ENCODE measurements around the gene PLEKHA5.

- TF ChIP-seq, protein P1, sequence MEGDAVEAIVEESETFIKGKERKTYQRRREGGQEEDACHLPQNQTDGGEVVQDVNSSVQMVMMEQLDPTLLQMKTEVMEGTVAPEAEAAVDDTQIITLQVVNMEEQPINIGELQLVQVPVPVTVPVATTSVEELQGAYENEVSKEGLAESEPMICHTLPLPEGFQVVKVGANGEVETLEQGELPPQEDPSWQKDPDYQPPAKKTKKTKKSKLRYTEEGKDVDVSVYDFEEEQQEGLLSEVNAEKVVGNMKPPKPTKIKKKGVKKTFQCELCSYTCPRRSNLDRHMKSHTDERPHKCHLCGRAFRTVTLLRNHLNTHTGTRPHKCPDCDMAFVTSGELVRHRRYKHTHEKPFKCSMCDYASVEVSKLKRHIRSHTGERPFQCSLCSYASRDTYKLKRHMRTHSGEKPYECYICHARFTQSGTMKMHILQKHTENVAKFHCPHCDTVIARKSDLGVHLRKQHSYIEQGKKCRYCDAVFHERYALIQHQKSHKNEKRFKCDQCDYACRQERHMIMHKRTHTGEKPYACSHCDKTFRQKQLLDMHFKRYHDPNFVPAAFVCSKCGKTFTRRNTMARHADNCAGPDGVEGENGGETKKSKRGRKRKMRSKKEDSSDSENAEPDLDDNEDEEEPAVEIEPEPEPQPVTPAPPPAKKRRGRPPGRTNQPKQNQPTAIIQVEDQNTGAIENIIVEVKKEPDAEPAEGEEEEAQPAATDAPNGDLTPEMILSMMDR (conservative IDR thresholded peaks at IDR 0.05; ENCODE audit: low read depth, low read length): no peak
- no peak for TF ChIP-seq EZH2 (IDR thresholded peaks at IDR 0.05; ENCODE audit: borderline replicate concordance, low read depth, low read length, poor library complexity, severe bottlenecking)
These were observed 286.0 kb downstream of the PLEKHA5 start for GRCh38 chr12:19415563-19415962.

Measured in A673 (cell line).